Epithelial cell of esophagus (primary cell): ENCODE data around the gene CNPY1.

Source experiments
- DNase-seq: peaks from one replicate; pipeline ENCODE4 v3.0.0; 2010; ENCODE audit warnings: low read depth
- H3K4me3 ChIP-seq: 2 replicates; pipeline ENCODE4 v1.5.1; 2011; ENCODE audit warnings: mild to moderate bottlenecking, low read length, control low read depth
- CTCF ChIP-seq: IDR thresholded peaks from 2 replicates; pipeline ENCODE4 v1.5.1; 2011; ENCODE audit warnings: low read depth, mild to moderate bottlenecking, low read length, control low read depth, inconsistent platforms; ENCODE audit not compliant: insufficient read depth; ENCODE audit errors: missing control alignments

The CNPY1 gene

GRCh38 chr7:155544485-155544884, 1.9 kb downstream of the CNPY1 start:
- no peak overlapping the region for H3K4me3 ChIP-seq
- TF ChIP-seq CTCF = no peak
- no peak for DNase-seq

- no peak for TF ChIP-seq CTCF
- H3K4me3 ChIP-seq = no peak overlapping the region
- no peak for DNase-seq
Measured at GRCh38 chr7:155543926-155544325, 2.4 kb downstream of the CNPY1 start.

GRCh38 chr7:155543011-155543876, 3.1 kb downstream of the CNPY1 start:
- no peak for DNase-seq
- no peak for TF ChIP-seq CTCF

GRCh38 chr7:155541986-155542675, 4.2 kb downstream of the CNPY1 start:
- DNase-seq = no peak
- TF ChIP-seq CTCF = no peak
- H3K4me3 ChIP-seq = no peak overlapping the region

More at GRCh38 chr7:155543011-155543876, 3.1 kb downstream of the CNPY1 start:
- no peak overlapping the region for H3K4me3 ChIP-seq

GRCh38 chr7:155540553-155540952, 5.8 kb downstream of the CNPY1 start:
- no peak overlapping the region for H3K4me3 ChIP-seq
- no peak for DNase-seq
- TF ChIP-seq CTCF = no peak

- TF ChIP-seq CTCF = no peak
- no peak overlapping the region for H3K4me3 ChIP-seq
- no peak for DNase-seq
Measured at GRCh38 chr7:155538293-155538692, 8.1 kb downstream of the CNPY1 start.
